Fibroblast of gingiva (primary cell): ENCODE measurements around the gene SDK1.

Experiments used
- DNase-seq: peaks from one replicate; pipeline ENCODE4 v3.0.0-alpha.2; 2011; ENCODE audit warnings: low read depth

Gene SDK1

DNA sequence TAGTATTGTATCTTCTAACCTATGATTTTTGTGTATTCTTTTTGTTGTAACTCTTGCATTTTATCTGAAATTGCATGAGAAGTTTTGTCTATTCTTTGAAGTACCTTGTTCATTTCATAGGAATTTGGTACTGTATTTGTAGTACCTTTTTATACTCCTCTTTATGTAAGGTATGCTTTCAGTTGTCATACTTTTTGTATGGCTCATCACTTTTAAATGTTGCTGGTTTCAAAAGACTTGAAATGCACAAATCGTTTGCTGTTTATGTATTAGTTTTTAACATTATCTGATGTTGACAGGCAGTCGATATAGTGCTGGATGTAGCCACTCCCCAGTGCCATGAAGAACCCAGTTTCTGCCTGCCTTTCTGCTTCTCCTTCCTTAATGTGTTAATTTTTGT is 158.1 kb downstream of the SDK1 start:
- DNase-seq, result no peak

DNA sequence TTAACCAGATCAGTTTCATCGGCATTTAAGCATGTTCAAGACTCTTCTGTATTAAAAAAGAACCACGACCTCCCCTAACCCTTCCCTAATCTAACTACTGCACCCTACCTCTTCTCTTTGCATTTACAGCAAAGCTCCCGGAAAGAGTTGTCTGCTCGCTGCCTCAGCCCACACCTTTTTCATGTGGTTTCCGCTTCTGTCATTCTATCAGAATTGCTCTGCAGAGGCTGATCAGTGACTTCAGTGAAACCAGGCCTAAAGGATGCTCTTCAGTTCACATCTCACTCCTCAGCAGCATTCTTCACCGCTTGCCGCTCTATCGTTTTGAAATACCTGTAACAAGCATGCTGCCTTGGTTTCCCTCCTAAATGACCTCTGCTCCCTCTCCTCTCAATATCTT is 160.9 kb downstream of the SDK1 start:
- DNase-seq, result no peak

DNA sequence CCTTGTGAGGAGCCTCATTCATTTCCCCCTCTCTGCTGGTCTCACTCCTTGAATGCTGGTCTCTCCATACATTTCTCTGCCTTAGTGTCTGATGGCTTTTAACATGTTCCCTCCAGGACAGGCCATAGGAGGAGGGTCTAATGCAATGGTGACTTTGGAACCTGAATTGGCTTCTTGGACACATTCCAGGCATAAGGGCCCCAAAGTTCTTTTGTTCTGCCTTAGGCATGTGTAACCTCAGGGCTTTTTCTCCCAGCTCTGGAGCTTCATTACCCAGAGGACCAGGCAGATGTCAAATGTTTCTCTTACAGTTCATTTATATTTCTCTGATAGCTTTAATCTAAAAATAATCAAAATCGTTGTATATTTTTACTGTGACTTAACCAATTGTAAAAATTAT is 162.6 kb downstream of the SDK1 start:
- no peak for DNase-seq

DNA sequence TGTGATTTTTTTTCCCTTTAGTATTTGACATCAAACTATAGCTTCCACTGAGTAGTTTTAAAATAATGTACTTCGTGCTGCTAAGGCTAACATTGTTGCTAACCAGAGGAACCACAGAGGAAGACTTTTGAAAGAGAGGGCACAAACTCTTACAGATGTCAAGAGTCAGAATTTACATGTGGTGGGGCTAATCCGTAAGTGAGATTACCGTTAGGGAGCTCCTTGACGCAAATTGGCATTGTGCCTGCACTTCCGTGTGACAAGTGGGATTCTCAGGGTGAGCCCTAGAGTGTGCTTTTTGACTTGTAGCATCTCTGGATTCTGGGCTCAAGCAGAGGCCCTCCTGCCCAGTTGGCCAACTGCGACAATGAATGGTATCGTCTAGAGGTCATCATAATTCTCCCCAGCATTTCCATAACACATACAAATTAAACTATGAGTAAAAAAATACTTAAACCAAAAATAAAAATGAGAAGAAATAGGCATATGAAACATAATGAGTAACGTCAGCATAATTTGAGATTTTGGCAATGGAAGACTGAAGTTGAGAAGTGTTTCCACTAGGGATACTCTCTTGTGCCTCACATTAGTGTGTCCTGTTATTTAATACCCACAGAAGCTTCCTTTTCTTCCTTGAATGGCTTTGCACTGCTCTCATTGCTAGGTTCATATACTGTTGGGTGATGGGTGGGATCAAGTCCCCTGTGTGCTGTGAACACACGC is 164.0 kb downstream of the SDK1 start:
- no peak for DNase-seq

DNA sequence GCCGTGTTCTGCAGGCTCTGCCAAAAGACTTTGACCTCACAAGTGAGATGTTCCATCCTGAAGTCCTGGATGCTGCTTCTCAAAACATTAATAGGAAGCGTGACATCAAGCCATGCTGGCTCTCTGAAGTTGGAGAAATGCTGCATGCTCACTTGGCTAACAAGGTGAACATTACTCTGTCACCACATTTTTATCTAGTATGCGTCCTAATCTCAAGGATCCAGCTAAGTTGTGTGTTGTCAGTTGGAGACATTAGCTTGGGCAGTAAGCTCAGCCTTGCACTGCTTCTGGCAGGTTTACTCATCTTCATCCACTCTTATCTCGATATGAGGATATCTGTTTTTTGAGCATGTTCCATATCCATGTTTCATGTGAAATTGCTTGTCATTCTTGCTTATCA is 165.2 kb downstream of the SDK1 start:
- DNase-seq, result no peak

DNA sequence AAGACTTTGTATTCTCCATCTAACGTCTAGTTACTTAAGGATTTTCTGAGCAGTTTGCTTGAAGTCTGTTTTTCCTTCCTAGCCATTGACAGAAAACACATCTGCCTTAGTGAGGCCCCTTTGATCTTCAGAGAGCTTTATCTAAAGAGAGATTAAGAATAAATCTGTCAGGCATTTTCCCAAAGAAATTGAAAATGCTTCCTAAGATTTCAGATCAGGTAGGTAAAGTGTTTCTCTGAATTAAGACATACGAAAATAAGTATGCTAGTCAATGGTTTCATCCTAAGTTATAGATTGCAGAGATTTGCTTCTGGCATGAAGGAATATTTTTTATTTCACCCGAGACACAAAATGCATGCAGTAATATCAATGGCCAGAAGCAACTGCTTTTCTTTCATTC is 168.6 kb downstream of the SDK1 start:
- DNase-seq, result no peak

DNA sequence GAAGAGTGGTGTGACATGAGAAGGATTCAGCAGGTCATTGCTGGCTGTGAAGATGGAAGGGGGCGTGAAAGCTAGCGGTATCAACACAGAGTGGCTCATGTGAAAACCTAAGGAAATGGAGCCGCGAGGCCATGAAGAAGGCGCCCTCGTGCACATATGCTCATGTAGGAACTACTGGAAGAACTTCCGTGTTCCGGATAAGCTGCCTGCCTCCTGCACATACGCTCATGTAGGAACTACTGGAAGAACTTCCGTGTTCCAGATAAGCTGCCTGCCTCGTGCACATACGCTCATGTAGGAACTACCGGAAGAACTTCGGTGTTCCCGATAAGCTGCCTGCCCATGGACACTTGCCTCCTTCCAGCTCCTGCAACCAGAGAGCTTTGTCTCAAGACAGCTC is 179.1 kb downstream of the SDK1 start:
- DNase-seq, result no peak

DNA sequence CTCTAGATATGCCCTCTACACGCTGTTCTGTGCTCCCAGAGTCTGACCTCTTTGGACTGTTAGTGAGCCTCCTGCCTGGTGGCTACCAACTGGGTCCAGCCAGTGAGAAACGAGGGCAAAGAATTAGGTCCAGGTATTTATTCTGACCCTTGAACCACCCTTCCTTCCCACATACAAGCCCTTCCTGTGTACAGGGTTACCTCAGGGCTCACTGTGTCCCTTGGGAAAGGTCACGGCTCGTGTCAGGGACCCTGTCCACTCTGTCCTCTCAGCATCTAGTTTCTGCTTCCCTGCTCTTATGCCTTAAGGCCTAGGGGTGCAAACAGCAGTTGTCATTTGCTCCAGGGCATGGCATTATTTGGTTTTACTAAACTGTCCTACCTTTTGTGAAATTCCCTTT is 180.4 kb downstream of the SDK1 start:
- DNase-seq, result no peak

DNA sequence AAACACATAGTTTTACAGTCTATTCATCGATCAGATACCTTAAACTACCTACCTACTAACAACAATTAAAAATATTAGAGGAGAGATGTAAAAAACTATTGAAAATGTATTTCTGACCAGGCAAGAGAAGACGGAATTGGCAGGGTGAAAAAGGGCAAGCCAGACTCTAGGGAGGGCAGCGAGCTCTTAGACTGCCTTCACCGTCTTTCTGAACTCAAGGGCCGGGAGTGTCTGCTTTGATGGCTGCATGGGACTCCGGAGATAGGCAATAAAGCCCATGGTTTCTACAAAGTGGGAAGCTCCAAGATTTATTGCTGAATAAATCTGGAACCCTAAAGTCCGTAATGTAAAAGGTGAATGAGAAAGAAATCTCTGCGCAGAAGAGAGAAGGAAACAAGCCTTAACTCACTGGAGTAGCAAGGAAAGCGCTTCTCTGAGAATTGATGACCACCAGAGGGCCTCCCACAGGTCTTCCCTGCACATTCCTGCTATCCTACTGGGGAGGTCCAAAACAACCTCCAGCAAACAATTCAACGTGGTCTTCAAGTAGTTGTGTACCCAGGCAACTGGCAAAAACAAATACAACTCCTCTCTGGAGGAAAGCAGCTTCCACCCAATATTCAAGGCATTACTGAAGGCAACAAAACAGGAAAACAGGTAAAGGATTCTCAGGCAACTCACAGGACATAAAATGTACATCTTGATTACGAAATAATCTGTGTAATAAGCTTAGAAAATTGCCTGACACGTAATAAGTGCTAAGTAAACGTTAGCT is 181.3 kb downstream of the SDK1 start:
- DNase-seq, result peak; percentile 24

DNA sequence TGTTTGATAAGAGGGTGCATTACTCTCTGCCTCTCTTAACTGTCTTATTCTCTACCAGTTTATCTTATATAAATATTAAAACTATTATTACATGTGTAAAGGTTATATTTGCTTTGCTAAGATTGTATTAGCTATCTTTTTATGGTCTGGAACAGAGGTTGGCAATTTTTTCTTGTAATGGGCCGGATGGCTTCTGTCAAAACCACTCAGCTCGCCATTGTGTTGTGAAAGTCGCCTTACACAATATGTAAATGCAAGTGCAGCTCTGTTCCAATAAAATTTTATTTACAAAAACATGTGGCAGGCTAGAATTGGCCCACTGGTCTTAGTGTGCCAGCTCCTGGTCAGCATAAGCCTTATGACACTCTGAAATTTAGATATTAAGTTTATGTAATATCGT is 185.8 kb downstream of the SDK1 start:
- DNase-seq, result peak; percentile 25

DNA sequence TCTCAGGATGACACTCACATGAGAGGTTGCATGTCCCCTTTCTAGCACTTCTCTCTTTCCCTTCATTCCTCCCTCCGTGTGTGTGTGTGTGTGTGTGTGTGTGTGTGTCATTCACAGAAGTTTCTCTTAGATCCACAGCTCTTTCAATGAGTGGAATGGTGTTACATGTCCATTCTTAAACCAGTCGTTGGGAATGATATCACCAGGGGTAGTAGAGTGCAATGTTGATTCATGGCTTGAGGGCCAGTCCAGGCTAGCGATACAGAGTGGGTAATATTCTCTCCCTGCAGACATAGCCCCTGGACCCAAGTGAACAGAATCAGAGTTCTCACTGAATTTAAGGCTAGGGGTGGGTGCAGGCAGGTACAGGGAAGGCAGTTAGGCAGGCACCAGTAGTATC is 187.8 kb downstream of the SDK1 start:
- DNase-seq, result no peak

DNA sequence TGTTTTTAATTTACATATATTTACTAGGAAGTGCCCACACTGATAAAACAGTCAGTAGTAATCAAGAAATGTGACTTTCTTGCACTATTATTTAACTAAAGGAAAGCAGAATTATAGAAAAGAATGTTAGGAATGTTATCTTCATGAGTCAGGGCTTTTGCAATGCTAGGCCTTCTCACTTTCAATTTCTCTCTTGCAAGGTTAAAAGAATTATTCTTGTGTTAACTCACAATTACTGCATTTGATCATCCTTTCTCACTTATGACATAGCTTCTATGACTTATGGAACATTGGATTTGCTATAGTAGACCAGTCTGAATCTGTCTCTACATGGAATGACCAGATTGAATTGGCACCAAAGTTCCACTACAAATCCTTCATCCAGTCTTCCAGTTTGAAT is 192.4 kb downstream of the SDK1 start:
- peak; percentile 45 for DNase-seq

DNA sequence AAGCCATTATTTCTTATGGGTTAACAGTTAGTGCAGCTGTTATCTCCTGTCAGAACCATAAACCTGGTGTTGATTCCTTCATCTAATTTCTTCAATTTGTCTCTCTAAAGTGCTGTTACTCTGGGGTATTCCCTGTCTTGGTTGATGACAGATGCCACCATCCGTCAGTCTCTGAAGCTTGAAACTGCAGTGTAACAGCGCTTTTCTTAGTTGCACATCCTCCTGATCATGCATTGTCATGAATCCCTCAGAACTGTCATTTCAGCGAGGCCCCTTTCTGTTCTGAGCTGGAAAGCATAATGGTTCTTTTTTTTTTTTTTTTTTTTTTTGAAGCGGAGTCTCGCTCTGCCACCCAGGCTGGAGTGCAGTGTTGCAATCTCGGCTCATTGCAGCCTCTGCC is 193.9 kb downstream of the SDK1 start:
- no peak for DNase-seq

DNA sequence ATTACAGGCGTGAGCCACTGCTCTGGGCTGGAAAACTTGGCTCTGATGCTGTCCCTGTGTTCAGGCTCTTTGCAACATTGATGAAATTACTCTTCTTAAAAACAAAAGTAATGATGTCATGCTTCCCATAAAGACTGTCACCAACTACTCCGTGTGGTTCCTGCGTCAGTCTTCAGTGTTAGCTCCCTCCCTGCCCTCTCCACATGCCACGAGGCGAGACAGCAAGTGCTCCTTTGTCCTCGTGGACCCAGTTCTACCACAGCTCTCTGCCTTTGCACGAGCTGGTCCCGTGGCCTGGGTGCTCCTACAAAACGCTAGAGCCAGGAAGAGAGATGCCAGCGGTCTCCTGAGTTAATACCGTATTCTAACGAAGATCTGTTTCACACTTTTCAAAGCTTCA is 194.5 kb downstream of the SDK1 start:
- no peak for DNase-seq

DNA sequence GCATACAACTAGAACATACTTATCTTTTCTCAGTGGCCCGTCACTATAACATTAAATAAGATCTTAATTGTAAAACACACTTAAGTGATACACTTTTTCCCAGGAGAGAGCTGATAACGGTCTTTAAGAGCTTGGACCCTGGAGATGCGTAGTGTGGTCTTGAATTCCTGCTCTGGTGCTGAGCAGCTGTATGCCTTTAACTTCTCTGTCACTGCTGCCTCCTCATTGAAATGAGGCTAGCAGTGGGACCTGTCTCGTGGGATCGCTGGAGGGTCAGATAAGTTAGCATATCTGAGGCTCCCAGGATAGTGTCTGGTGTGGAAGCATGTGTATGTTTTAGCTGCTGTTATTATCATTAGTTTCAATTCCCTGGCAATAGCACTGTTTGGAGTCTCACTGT is 194.9 kb downstream of the SDK1 start:
- DNase-seq, result no peak

DNA sequence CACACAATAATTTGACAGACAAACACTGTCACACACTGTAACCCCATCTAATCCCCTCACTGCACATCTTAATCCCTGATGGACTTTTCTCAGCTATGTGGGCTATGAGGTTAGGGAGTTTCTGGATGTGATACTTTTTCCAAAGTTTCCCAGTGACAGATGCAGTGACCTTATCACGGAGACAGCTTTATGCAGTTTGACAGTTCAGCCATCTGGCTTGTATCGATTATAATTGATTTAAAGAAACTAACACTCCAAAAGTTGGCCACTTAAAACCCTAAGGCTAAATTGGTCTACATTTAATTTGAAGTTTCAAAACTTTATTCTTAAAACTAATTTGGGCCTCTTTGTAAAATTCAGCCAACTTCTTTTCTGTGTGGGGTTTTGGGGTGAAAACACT is 196.7 kb downstream of the SDK1 start:
- no peak for DNase-seq

DNA sequence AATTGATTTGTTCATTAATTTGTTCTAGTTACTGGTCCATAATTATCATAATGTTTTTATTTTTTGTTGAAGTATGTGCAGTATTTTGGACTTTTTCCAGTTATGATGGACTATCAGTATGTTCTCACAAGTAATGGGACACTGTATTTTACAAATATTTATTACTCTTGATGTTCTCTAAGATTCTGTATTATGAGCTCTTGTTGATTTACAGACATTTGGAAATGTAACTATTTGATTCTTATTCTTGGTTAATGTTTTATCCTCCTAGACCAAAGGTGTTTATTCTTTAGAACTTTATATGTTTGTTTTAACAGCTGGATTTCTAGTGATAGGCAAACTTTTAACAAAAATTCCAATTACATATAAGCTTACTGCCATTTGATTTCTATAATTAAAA is 200.6 kb downstream of the SDK1 start:
- no peak for DNase-seq

DNA sequence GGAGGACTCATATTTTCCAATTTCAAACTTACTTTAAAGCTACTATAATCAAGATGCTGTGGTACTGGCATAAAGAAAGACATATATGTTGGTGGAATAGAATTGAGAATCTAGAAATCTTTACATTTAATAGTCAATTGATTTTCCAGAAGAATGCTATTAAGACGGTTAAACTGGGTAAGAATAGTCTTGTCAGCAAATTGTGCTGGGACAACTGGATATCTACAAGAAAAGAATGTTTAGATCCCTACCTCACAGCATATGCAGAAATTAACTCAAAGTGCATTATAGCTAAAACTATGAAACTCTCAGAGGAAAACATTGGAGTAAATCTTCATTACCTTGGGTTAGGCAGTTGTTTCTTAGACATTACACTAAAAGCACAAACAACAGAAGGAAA is 203.3 kb downstream of the SDK1 start:
- DNase-seq, result no peak

DNA sequence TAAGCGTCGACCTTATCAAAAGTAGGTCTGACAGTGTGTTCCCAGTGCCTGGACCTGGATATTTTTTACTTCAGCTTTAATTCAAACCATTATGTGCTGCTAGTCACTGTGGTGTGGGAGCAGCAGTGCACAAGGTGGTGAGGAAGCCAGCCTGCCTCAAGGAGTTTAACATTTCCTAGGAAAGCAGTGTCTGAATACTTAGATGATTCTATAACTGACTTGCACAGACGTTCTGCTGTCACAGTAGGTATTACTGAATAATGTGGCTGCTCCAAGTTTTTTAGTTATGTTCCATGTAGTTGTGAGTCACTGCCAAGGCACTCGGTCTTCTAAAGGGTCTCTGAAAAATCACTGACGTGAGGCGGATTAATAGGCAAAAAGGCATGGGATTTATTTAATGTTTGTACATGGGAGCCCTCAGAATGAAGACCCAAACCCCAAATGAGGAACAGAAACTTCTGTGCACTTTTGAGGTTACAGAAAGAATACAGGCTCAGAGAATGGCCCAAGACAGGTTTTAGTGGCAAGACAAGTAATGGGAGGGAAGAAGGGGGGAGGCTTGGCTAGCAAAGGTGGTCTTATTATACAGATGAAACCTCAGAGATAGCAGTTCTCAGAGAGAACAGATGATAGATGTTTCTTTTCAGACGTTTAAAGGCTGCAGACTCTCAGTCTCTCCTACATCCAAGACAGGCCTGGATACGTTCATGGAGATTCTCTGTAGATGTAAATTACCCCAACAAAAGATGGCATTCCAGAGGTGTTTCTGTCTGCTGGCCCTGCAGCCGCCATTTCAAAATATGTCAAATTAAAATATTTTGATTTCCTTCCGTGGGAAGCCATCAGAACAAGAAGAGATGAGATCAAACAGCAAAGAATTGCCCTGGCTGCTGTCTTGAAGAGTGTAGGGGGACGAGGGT is 209.3 kb downstream of the SDK1 start:
- DNase-seq, result no peak

DNA sequence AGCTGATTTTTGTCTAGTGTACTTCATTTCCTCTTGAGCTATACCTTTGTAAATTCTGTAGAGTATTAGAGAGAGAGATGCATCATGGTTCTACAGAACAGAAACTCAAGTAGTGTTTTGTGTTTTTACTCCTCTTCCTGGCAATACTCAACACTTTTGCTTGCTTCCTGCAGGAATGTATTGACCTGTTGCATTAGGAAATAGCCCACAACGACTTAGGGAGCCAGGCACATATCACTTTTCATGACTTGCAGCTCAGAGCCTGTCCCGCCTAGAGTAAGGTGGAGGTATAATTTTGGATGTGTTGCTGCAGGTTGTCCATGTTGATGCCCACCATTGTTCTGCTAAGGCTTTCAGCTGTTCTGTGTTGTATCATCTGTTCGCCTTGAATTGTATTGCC is 216.3 kb downstream of the SDK1 start:
- DNase-seq, result no peak

DNA sequence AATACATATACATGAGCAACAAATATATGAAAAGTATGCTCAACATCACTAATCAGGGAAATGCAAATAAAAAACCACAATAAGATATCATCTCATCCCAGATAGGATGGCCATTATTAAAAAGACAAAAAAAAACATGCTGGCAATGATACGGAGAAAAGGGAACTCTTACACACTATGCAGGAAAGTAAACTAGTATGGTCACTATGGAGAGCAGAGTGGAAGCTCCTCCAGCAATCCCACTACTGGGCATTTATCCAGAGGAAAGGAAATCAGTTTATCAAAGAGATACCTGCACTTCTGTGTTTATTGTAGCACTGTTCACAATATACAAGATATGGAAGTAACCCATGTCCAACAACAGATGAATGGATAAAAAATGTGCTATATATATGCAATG is 217.5 kb downstream of the SDK1 start:
- peak; percentile 40 for DNase-seq

DNA sequence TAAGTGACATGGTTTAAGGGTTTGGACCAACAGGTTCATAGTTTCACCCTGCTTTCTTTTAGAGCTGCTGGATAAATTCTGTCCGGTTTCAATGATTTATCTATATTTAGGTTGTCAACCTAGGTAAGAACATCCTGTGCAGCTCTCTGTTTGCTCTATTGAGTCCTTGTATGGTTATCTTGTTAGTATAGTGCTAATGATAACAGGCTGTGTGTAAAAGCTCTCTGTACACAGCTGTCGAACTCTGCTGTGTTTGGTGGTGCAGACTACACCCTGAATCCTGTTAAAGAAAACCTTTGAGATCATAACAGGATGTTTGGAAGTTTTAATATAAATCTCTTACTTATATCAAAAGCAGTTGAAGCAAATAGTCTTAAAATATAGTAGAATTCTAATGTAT is 219.2 kb downstream of the SDK1 start:
- DNase-seq, result no peak
